Endothelial cell of umbilical vein (primary cell): ENCODE measurements around the gene PNPLA7. TPM values are rescaled to one million over a fixed set of nuclear protein-coding genes. Genes with fewer than 3 reads are reported as not detected.

ENCODE experiments used
- BruUV-seq: library from RNA; stranded (reverse); fragments of 400-500 nt; replicated peaks from 2 replicates; lab custom pipeline; 2021; lab: Mats Ljungman, UMichigan
- CTCF ChIA-PET: fragments of 300-600, 350-600 bp; sonication (Branson Sonifier 250); formaldehyde crosslinking; loops from one replicate; lab custom pipeline; 2021; ENCODE audit warnings: antibody characterized with exemption, inconsistent platforms; lab: Charles Lee
- POLR2A ChIA-PET: fragments of 300-600, 350-600 bp; sonication (Branson Sonifier 250); formaldehyde crosslinking; loops from one replicate; lab custom pipeline; 2021; ENCODE audit warnings: antibody characterized with exemption, inconsistent platforms; lab: Charles Lee
- DNase-seq: peaks from one replicate; pipeline ENCODE4 v3.0.0-alpha.2; 2011; ENCODE audit warnings: low read depth, low spot score
- FAIRE-seq: peaks from 2 replicates; lab custom pipeline; 2011; peaks lifted over from hg19 to GRCh38; lab: Jason Lieb, UNC
- H2AFZ ChIP-seq: 2 replicates; pipeline ENCODE4 v1.6.0; 2012; ENCODE audit warnings: low read depth, low read length, control low read depth, inconsistent platforms
- H3K27ac ChIP-seq: 2 replicates; pipeline ENCODE4 v1.5.1; 2011; ENCODE audit warnings: low read depth, mild to moderate bottlenecking, control low read depth, low read length, moderate library complexity; ENCODE audit not compliant: insufficient read depth
- H3K27me3 ChIP-seq, 2 experiments: 2 replicates each; pipeline versions ENCODE4 v1.6.0 to v1.6.1; 2011; ENCODE audit warnings: low read length in 2 of 2, mixed read lengths in 1 of 2; ENCODE audit not compliant: control insufficient read depth in 2 of 2, insufficient read depth in 2 of 2
- H3K36me3 ChIP-seq, 2 experiments: 2 replicates in 1 of 2; 3 replicates in 1 of 2; pipeline ENCODE4 v1.5.1; 2011; ENCODE audit warnings: low read length in 2 of 2, mild to moderate bottlenecking in 1 of 2, moderate library complexity in 1 of 2; ENCODE audit not compliant: control insufficient read depth in 2 of 2, insufficient read depth in 2 of 2; ENCODE audit errors: extremely low read depth in 1 of 2
- H3K4me1 ChIP-seq: 3 replicates; pipeline ENCODE4 v1.5.1; 2011; ENCODE audit warnings: mild to moderate bottlenecking, low read length; ENCODE audit not compliant: control insufficient read depth, insufficient read depth; ENCODE audit errors: extremely low read depth
- H3K4me2 ChIP-seq: 2 replicates; pipeline ENCODE4 v1.6.1; 2011; ENCODE audit warnings: low read length, control low read depth, mixed read lengths; ENCODE audit not compliant: insufficient read depth
- H3K4me3 ChIP-seq, 3 experiments: fragments of 200-600 bp in 1 of 3; sonication (generic), shearing (Covaris generic) in 1 of 3; replicated peaks in 1 of 3; 2 replicates each; pipeline ENCODE4 v1.5.1; 2011 to 2016; ENCODE audit warnings: control low read depth in 3 of 3, low read length in 3 of 3, mild to moderate bottlenecking in 2 of 3, inconsistent platforms in 1 of 3, low read depth in 1 of 3, moderate library complexity in 1 of 3; ENCODE audit not compliant: insufficient read depth in 1 of 3
- H3K79me2 ChIP-seq: 2 replicates; pipeline ENCODE4 v1.6.0; 2012; ENCODE audit warnings: low read length, inconsistent platforms; ENCODE audit not compliant: control insufficient read depth, insufficient read depth
- H3K9ac ChIP-seq: replicated peaks from 2 replicates; pipeline ENCODE3; 2011; ENCODE audit warnings: low read length, control low read depth; ENCODE audit not compliant: insufficient read depth; ENCODE audit errors: extremely low read depth
- H3K9me1 ChIP-seq: replicated peaks from 3 replicates; pipeline ENCODE4 v1.6.0; 2011; ENCODE audit warnings: mild to moderate bottlenecking, low read length; ENCODE audit not compliant: control insufficient read depth, insufficient read depth; ENCODE audit errors: extremely low read depth
- H3K9me3 ChIP-seq: replicated peaks from 2 replicates; pipeline ENCODE4 v1.5.1; 2012; ENCODE audit warnings: low read length, inconsistent platforms; ENCODE audit not compliant: control insufficient read depth, insufficient read depth
- H4K20me1 ChIP-seq: replicated peaks from 2 replicates; pipeline ENCODE3; 2011; ENCODE audit warnings: mild to moderate bottlenecking, low read length; ENCODE audit not compliant: control insufficient read depth, insufficient read depth; ENCODE audit errors: extremely low read depth
- EZH2 ChIP-seq: IDR thresholded peaks from 2 replicates; pipeline ENCODE4 v1.6.1; 2012; ENCODE audit warnings: borderline replicate concordance, low read depth, mild to moderate bottlenecking, moderate library complexity, low read length, inconsistent platforms; ENCODE audit not compliant: severe bottlenecking
- FOS ChIP-seq: IDR thresholded peaks from 2 replicates; pipeline ENCODE4 v1.6.1; 2011; ENCODE audit warnings: mild to moderate bottlenecking, low read length, moderate library complexity, borderline replicate concordance; ENCODE audit not compliant: insufficient read depth
- GATA2 ChIP-seq: IDR thresholded peaks from 2 replicates; pipeline ENCODE4 v1.7.0; 2011; ENCODE audit warnings: low read depth, mild to moderate bottlenecking, moderate library complexity, mixed read lengths, low read length; ENCODE audit not compliant: insufficient read length, insufficient read depth
- JUN ChIP-seq: IDR thresholded peaks from 2 replicates; pipeline ENCODE4 v1.6.1; 2011; ENCODE audit warnings: borderline replicate concordance, low read depth; ENCODE audit not compliant: insufficient read length, insufficient read depth
- MAX ChIP-seq: IDR thresholded peaks from 2 replicates; pipeline ENCODE4 v1.6.1; 2011; ENCODE audit not compliant: insufficient read depth, insufficient read length
- MYC ChIP-seq: IDR thresholded peaks from one replicate; pipeline ENCODE4 v1.6.1; 2011; ENCODE audit warnings: mild to moderate bottlenecking, low read depth, low read length
- POLR2A ChIP-seq: IDR thresholded peaks from 2 replicates; pipeline ENCODE4 v1.6.1; 2012; ENCODE audit warnings: low read depth, mild to moderate bottlenecking, control low read depth, low read length
- POLR2AphosphoS5 ChIP-seq: IDR thresholded peaks from 2 replicates; pipeline ENCODE4 v1.6.1; 2012; ENCODE audit warnings: low read depth, mild to moderate bottlenecking, control low read depth, low read length, moderate library complexity; ENCODE audit not compliant: insufficient read depth
- dilution Hi-C: fragments of 300-500 bp; cut with MboI; formaldehyde crosslinking; loops from one replicate; pipeline ENCODE4 v1.15.0; 2019; ENCODE audit warnings: low sequenced_read_pairs; ENCODE audit not compliant: extremely low pct_ligation_motif_present
- intact Hi-C: fragments of 100-400 bp; cut with micrococcal nuclease; formaldehyde crosslinking; loops from one replicate; pipeline ENCODE4 v1.10.0; 2022
- polyA plus RNA-seq, 4 experiments: library from polyadenylated mRNA; depleted of rRNA in 3 of 4; stranded (reverse) in 3 of 4; unstranded in 1 of 4; fragments of >200 nt; gene quantifications; 2 replicates each; pipeline versions ENCODE4 v1.2.1 to v1.2.3, GENCODE V29; 2011 to 2012; ENCODE audit warnings: missing spikeins in 1 of 4
- total RNA-seq: library from RNA; stranded (reverse); gene quantifications from 2 replicates; pipeline ENCODE4 v1.2.3, GENCODE V29; 2021
- TF ChIP-seq, protein P1 (sequence below), 2 donors: IDR thresholded peaks; 1 replicate in 1 of 2; 2 replicates in 1 of 2; pipeline ENCODE4 v1.5.1; 2011; ENCODE audit warnings: low read length in 2 of 2, mild to moderate bottlenecking in 2 of 2, moderate library complexity in 2 of 2, control low read depth in 1 of 2, inconsistent platforms in 1 of 2, low read depth in 1 of 2; ENCODE audit not compliant: insufficient read depth in 1 of 2; ENCODE audit errors: extremely low read depth in 1 of 2

The PNPLA7 gene
- total and polyA plus RNA-seq, 2 donors (not counting 3 experiments of a cell fraction or from before 2014, with no cell fraction given), result 1.0 to 1.9 TPM

DNA sequence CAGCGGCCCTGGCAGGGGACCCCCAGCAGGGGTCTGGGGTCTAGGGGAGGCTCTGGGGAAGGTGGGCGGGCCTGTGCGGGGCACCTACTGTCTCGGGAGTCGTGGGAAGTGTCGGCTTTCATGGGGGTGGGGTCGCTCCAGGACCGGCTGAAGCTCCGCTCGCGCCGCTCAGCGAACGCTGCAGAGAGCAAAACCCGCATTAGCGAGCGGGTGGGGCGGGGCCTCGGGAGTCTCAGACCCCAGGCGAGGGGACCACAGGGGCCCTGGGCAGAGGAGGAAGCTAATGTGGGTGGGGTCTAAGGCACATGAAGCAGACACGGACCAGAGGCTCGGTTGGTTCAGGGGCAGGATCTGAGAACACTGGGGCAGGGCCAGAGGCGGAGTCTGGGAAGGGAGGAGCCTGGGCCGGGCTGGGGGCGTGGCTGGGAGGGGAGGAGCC lies 96.5 kb downstream of the PNPLA7 start:
- peaks cover 9% of the 10 kb centered on the region for H3K79me2 ChIP-seq
- no peaks in the 10 kb centered on the region for H3K27me3 ChIP-seq
- no peaks in the 10 kb centered on the region for H3K9me1 ChIP-seq
- peaks cover 11% of the 10 kb centered on the region for H3K4me1 ChIP-seq
- H3K36me3 ChIP-seq, result peaks cover 7 to 11% of the 10 kb centered on the region in 2 experiments
- ChIA-PET CTCF (interaction anchor here (0.6 to 2.0 kb wide), 5 partner anchors 10 to 217 kb away, joined by 3 to 4 read pairs (median 3); partner anchors contain the start of genes EXD3 and NOXA1), POLR2A (no interaction called here)
- DNase-seq (peak; percentile 78), FAIRE-seq (peak; percentile 83)
- peak overlapping the region; percentile 72 for H2AFZ ChIP-seq
- dilution Hi-C loops, result no loop called here
- no peaks in the 10 kb centered on the region for H4K20me1 ChIP-seq
- peak overlapping the region in 2 of 3 experiments; percentile 38 to 41 for H3K4me3 ChIP-seq
- H3K4me2 ChIP-seq, result peak overlapping the region; percentile 73
- no peak overlapping the region for H3K27ac ChIP-seq
- intact Hi-C loops, result no loop called here
- TF ChIP-seq POLR2A, result peak; percentile 28
- TF ChIP-seq, protein P1, sequence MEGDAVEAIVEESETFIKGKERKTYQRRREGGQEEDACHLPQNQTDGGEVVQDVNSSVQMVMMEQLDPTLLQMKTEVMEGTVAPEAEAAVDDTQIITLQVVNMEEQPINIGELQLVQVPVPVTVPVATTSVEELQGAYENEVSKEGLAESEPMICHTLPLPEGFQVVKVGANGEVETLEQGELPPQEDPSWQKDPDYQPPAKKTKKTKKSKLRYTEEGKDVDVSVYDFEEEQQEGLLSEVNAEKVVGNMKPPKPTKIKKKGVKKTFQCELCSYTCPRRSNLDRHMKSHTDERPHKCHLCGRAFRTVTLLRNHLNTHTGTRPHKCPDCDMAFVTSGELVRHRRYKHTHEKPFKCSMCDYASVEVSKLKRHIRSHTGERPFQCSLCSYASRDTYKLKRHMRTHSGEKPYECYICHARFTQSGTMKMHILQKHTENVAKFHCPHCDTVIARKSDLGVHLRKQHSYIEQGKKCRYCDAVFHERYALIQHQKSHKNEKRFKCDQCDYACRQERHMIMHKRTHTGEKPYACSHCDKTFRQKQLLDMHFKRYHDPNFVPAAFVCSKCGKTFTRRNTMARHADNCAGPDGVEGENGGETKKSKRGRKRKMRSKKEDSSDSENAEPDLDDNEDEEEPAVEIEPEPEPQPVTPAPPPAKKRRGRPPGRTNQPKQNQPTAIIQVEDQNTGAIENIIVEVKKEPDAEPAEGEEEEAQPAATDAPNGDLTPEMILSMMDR (IDR thresholded peaks at IDR 0.05; ENCODE audit: extremely low read depth in 1 of 2, insufficient read depth in 1 of 2, low read depth in 1 of 2, low read length in 2 of 2), result no peak
- no peak overlapping the region for H3K9ac ChIP-seq
- BruUV-seq, result no TSS peak
- H3K9me3 ChIP-seq, result no peaks in the 10 kb centered on the region

DNA sequence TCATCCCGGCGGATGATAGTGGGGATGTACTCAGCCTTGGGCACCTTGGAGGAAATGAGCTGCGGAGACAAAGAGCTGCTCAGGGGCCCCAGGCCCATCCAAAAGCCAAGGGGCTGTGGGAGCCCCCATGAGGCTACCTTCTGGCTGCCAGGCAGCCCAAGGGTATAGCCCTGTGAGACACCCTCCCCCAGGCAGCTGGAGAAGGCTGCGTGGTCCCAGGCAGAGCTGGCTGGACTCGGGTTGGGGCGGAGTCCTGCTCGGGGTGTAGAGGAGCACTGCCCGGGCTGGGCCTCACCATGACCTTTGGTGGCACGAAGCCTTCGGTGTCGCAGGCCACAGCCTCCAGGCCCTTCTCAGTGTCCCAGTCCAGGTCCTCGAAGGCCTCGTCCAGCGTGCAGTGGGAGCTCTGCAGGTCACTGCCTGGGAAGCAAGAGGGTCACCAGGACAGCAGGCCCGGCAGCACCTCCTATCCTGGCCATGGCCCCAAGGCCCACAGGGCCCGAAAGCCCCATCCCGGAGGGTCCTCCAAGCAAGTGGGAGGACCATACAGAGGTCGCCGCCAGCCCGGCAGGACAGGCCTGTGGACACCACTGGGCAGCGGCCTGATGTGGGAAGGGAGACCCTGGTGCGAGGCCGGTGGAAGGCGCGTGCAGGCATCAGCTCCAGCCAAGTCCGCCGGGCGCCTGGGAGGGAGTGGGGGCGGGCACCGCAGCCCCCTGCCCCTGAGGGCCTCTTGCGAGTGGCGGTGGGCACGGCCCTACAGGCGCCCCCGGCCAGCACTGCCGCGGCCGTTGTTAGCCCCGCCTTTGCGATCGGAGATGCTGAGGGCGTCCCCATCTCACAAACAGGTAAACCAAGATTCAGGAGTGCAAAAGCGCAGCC lies 97.2 kb downstream of the PNPLA7 start:
- Histone ChIP-seq H3K27me3 (no peaks in the 10 kb centered on the region), H3K4me3 (peak overlapping the region in 1 of 3 experiments; percentile 38), H3K36me3 (peaks cover 7 to 14% of the 10 kb centered on the region in 2 experiments), H3K4me1 (peaks cover 8% of the 10 kb centered on the region), H3K27ac (no peak overlapping the region), H3K4me2 (no peak overlapping the region), H2AFZ (no peak overlapping the region), H3K9ac (no peak overlapping the region), H3K79me2 (peaks cover 2% of the 10 kb centered on the region), H3K9me3 (no peaks in the 10 kb centered on the region), H4K20me1 (no peaks in the 10 kb centered on the region), H3K9me1 (no peaks in the 10 kb centered on the region)
- CTCF ChIA-PET, result interaction anchor here (0.8 to 2.0 kb wide), 3 partner anchors 30 to 216 kb away, joined by 3 to 4 read pairs (median 3); partner anchors contain the start of genes EXD3 and NOXA1
- intact Hi-C loops, result no loop called here
- no peak for FAIRE-seq
- DNase-seq, result no peak
- POLR2A ChIA-PET, result no interaction called here
- TF ChIP-seq MYC (no peak), EZH2 (no peak), POLR2AphosphoS5 (no peak), MAX (no peak), GATA2 (no peak), JUN (no peak), FOS (no peak), POLR2A (no peak)
- TF ChIP-seq, protein P1 (IDR thresholded peaks at IDR 0.05; ENCODE audit: extremely low read depth in 1 of 2, insufficient read depth in 1 of 2, low read depth in 1 of 2, low read length in 2 of 2), result no peak
- dilution Hi-C loops, result no loop called here
- BruUV-seq, result no TSS peak
